ENCODE measurements around the gene MYRIP. TPM values are rescaled to one million over a fixed set of nuclear protein-coding genes. Genes with fewer than 3 reads are reported as not detected.
"Not testable (repeated sequence)": the region's sequence is repeated elsewhere in the genome, so short reads cannot be mapped to it uniquely, and the experiment has no call there.

MYRIP gene
- total RNA-seq, 2 donors from 2014 or later: 4.8 to 9.3 TPM

GRCh38 chr3:40079847-40080240 lies 270.4 kb downstream of the MYRIP start:
- Histone ChIP-seq H3K27ac (no peak overlapping the region), H3K36me3 (no peaks in the 10 kb centered on the region), H3K9me3 (no peaks in the 10 kb centered on the region), H3K4me3 (no peak overlapping the region), H3K27me3 (replicated peaks; ENCODE audit: insufficient read depth) (no peaks in the 10 kb centered on the region), H3K4me1 (replicated peaks) (no peaks in the 10 kb centered on the region)
- intact Hi-C loops (cut with DNase I): no loop called here
- TF ChIP-seq POLR2A (IDR thresholded peaks at IDR 0.05) (no peak), CTCF (IDR thresholded peaks at IDR 0.05) (no peak), POLR2AphosphoS5 (IDR thresholded peaks at IDR 0.05) (no peak)
- no peak for DNase-seq (ENCODE audit: low spot score)

GRCh38 chr3:40083066-40083465 lies 273.7 kb downstream of the MYRIP start:
- Histone ChIP-seq H3K4me1 (replicated peaks) (no peaks in the 10 kb centered on the region), H3K9me3 (no peaks in the 10 kb centered on the region), H3K27me3 (replicated peaks; ENCODE audit: insufficient read depth) (no peaks in the 10 kb centered on the region), H3K4me3 (no peak overlapping the region), H3K27ac (no peak overlapping the region), H3K36me3 (no peaks in the 10 kb centered on the region)
- DNase-seq (ENCODE audit: low spot score): no peak
- TF ChIP-seq POLR2AphosphoS5 (IDR thresholded peaks at IDR 0.05) (no peak), POLR2A (IDR thresholded peaks at IDR 0.05) (no peak), CTCF (IDR thresholded peaks at IDR 0.05) (no peak)
- intact Hi-C loops (cut with DNase I): no loop called here

DNA sequence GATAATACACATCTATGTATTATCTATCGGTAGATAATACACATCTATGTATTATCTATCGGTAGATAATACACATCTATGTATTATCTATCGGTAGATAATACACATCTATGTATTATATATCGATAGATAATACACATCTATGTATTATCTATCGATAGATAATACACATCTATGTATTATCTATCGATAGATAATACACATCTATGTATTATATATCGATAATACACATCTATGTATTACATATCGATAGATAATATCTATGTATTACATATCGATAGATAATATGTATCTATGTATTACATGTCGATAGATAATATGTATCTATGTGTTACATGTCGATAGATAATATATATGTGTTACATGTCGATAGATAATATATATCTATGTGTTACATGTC lies 275.0 kb downstream of the MYRIP start:
- WGBS: 95% methylated on average over 8 of the region's 12 CpGs
- H3K4me3 ChIP-seq; H3K27me3 ChIP-seq (replicated peaks; ENCODE audit: insufficient read depth); intact Hi-C loops (cut with DNase I); DNase-seq (ENCODE audit: low spot score); H3K9me3 ChIP-seq; H3K4me1 ChIP-seq (replicated peaks); H3K27ac ChIP-seq; H3K36me3 ChIP-seq: not testable (repeated sequence)

DNA sequence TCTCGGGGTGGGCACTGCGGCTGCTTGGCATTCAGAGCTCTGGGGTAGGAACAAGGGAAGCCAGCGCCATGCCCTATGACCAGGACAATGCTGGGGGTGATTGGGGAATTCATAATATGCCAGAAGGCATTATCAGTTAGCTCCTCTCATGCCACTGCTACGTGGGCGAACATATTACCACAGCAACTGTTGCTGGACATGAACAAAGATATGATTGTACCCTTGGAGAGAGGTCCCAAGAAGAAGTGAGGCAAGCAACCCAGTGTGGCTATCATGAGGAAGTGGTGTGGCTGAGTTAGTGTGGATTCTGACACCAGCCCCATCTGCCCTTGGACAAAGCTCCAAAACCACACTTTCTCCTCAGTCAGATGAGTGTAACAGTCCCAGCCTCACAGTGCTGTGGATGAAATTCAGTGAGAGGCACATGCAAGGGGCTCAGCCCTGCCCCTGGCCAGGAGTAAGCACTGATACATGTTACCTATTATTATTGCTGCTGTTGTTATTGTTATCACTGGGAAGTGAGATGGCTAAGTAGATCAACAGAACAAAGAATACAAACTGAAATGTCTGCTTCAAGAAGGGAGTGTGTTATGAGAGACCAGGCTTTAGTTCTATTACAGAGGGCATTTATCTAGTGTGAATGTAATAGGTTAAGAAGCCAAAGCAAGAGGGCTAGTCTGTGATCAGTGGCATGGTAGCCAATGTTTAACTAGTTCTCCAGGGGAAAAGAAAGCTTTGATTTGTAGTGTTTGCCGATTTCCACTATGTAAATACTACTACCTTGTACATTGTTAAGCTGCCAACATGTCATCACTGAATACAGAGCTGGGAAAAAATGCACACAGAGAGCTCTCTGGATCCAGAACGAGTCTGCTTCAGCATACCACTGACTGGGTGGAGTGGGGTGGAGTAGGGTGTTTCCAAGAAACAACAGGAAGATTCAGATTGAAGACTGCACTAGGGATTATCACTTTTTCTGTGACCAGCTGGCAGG lies 277.8 kb downstream of the MYRIP start:
- DNase-seq (ENCODE audit: low spot score): peak; percentile 46
- TF ChIP-seq POLR2A (IDR thresholded peaks at IDR 0.05) (no peak), CTCF (IDR thresholded peaks at IDR 0.05) (no peak), POLR2AphosphoS5 (IDR thresholded peaks at IDR 0.05) (peak; percentile 66)
- 68% methylated on average over 7 of the region's 7 CpGs for WGBS
- H3K36me3 ChIP-seq: no peaks in the 10 kb centered on the region
- H3K4me1 ChIP-seq (replicated peaks): no peaks in the 10 kb centered on the region
- H3K27me3 ChIP-seq (replicated peaks; ENCODE audit: insufficient read depth): no peaks in the 10 kb centered on the region
- H3K4me3 ChIP-seq: no peak overlapping the region
- no peaks in the 10 kb centered on the region for H3K9me3 ChIP-seq
- intact Hi-C loops (cut with DNase I): no loop called here
- H3K27ac ChIP-seq: no peak overlapping the region

DNA sequence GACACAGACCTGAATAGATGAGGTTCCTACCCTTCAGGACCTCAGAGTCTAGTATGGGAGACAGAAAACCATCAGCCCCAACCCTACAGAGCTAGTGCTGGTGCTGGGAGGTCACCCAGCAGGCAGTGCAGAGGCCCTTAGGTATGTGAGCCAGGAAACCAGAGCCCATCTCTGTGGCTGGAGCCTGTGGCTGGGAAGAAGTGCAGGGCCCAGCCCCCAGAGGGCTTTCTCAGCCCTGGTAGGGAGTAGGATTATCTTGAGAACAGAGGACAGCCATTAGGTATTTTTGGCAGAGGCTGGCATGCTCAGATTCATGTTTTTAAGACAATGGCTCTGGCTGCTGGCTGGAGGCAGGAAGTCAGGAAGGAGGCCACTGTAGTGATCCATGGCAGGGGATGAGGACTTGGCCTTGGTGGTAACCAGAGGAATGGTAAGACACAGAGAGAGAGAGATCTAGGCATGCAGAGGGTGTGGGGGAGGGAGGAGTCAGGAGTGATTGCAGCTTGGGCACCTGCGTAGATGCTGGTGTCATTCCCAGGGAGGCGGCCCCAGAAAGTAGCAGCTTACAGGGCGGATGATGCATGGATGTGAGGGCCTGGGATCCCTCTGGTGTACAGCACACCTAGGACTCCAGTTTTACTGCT lies 279.2 kb downstream of the MYRIP start:
- intact Hi-C loops (cut with DNase I): no loop called here
- Histone ChIP-seq H3K27me3 (replicated peaks; ENCODE audit: insufficient read depth) (no peaks in the 10 kb centered on the region), H3K27ac (no peak overlapping the region), H3K9me3 (no peaks in the 10 kb centered on the region), H3K4me1 (replicated peaks) (no peaks in the 10 kb centered on the region), H3K36me3 (no peaks in the 10 kb centered on the region), H3K4me3 (no peak overlapping the region)
- DNase-seq (ENCODE audit: low spot score): no peak
- WGBS: 87% methylated on average over 3 of the region's 3 CpGs
- TF ChIP-seq CTCF (IDR thresholded peaks at IDR 0.05) (no peak), POLR2A (IDR thresholded peaks at IDR 0.05) (no peak)
